HG03439 (cell line): Measurements from ENCODE around the gene MRRF.
"Not testable (repeated sequence)": the region's sequence is repeated elsewhere in the genome, so short reads cannot be mapped to it uniquely, and the experiment has no call there.

Experiments used
- ATAC-seq: cut with Tn5 transposase; IDR thresholded peaks from one replicate; pipeline ENCODE4 v1.9.1; 2021; ENCODE audit warnings: mild to moderate bottlenecking, moderate library complexity; ENCODE audit not compliant: unreplicated experiment

MRRF gene

GRCh38 chr9:122327175-122327574 lies 62.5 kb downstream of the MRRF start:
- ATAC-seq, result no peak

GRCh38 chr9:122329597-122329996 lies 64.9 kb downstream of the MRRF start:
- ATAC-seq, result no peak

GRCh38 chr9:122330466-122330865 lies 65.8 kb downstream of the MRRF start:
- ATAC-seq, result not testable (repeated sequence)

- ATAC-seq, result no peak
Measured at GRCh38 chr9:122331523-122331927, 66.8 kb downstream of the MRRF start.

- no peak for ATAC-seq
Measured at GRCh38 chr9:122332083-122332482, 67.4 kb downstream of the MRRF start.

- no peak for ATAC-seq
Measured at GRCh38 chr9:122332644-122333043, 68.0 kb downstream of the MRRF start.

- no peak for ATAC-seq
Measured at GRCh38 chr9:122333169-122333808, 68.6 kb downstream of the MRRF start.

GRCh38 chr9:122334916-122335315 lies 70.2 kb downstream of the MRRF start:
- no peak for ATAC-seq

- ATAC-seq, result no peak
Measured at GRCh38 chr9:122336189-122336588, 71.5 kb downstream of the MRRF start.

GRCh38 chr9:122336866-122337555 lies 72.3 kb downstream of the MRRF start:
- no peak for ATAC-seq

GRCh38 chr9:122337556-122337929 lies 72.9 kb downstream of the MRRF start:
- ATAC-seq, result no peak

GRCh38 chr9:122338536-122338935 lies 73.9 kb downstream of the MRRF start:
- ATAC-seq, result no peak

GRCh38 chr9:122338994-122339393 lies 74.3 kb downstream of the MRRF start:
- no peak for ATAC-seq

GRCh38 chr9:122339579-122339978 lies 74.9 kb downstream of the MRRF start:
- ATAC-seq, result no peak

- no peak for ATAC-seq
Measured at GRCh38 chr9:122340161-122340560, 75.5 kb downstream of the MRRF start.

GRCh38 chr9:122342323-122343050 lies 77.8 kb downstream of the MRRF start:
- no peak for ATAC-seq

GRCh38 chr9:122346478-122347347 lies 82.0 kb downstream of the MRRF start:
- ATAC-seq, result no peak

GRCh38 chr9:122347348-122348287 lies 82.9 kb downstream of the MRRF start:
- ATAC-seq, result no peak

- no peak for ATAC-seq
Measured at GRCh38 chr9:122348288-122348777, 83.7 kb downstream of the MRRF start.

GRCh38 chr9:122348791-122349190 lies 84.1 kb downstream of the MRRF start:
- no peak for ATAC-seq
